GM12872 (cell line): ENCODE data around the gene MMP20.

Experiments
- CTCF ChIP-seq: IDR thresholded peaks from 3 replicates; pipeline ENCODE4 v1.5.1; 2011; ENCODE audit warnings: low read depth, mild to moderate bottlenecking, low read length, moderate library complexity; ENCODE audit not compliant: insufficient read depth

MMP20 gene

GRCh38 chr11:102637731-102638130, 12.6 kb upstream of the MMP20 start:
- TF ChIP-seq CTCF, result no peak

GRCh38 chr11:102633385-102634026, 8.4 kb upstream of the MMP20 start:
- TF ChIP-seq CTCF, result no peak

- no peak for TF ChIP-seq CTCF
Observed at GRCh38 chr11:102632026-102632425, 6.9 kb upstream of the MMP20 start.

GRCh38 chr11:102630598-102631448, 5.7 kb upstream of the MMP20 start:
- no peak for TF ChIP-seq CTCF

GRCh38 chr11:102626676-102627075, 1.5 kb upstream of the MMP20 start:
- no peak for TF ChIP-seq CTCF

- no peak for TF ChIP-seq CTCF
Observed at GRCh38 chr11:102623998-102624397, 1.1 kb downstream of the MMP20 start.

- TF ChIP-seq CTCF, result no peak
Observed at GRCh38 chr11:102623128-102623527, 2.0 kb downstream of the MMP20 start.
